ENCODE measurements around the gene TMEM72.

DNA sequence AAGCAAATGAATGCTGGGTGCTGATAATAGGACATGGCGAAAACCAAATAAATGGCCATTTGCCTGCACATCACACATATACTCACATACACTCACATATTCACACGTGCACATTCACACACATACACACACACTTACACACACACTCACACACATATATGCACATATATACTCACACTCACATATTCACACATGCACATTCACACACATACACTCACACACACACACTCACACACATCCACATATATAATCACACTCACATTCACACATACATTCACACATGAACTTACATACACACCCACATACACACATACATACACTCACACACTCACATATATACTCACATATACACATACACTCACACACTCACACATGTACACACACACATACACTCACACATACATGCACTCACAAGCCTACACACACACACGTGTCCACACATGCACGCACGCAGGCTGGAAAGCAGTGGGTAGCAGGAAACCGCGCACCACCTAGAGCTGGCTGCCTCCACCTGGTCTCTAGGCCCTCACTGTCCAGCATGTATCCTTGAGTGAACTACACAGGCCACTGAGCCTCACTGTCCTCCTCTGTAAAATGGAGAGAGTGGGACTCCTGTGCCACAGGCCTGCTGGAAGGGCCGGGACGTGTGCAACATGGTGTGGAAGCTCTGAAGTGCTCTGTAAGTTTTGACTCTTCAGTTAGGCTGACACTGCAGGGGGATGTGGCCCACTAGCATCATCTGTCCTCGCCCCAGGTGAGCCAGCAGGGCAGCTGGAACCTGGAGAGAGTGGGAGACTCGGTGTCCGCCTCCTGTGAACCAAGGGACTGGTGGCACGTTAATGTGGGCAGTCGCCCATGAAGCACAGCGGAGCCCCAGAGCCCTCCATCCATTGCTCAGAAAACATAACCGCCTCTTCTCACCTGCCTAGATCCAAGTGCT, 14.9 kb downstream of the TMEM72 start:
- TF ChIP-seq, protein P1, sequence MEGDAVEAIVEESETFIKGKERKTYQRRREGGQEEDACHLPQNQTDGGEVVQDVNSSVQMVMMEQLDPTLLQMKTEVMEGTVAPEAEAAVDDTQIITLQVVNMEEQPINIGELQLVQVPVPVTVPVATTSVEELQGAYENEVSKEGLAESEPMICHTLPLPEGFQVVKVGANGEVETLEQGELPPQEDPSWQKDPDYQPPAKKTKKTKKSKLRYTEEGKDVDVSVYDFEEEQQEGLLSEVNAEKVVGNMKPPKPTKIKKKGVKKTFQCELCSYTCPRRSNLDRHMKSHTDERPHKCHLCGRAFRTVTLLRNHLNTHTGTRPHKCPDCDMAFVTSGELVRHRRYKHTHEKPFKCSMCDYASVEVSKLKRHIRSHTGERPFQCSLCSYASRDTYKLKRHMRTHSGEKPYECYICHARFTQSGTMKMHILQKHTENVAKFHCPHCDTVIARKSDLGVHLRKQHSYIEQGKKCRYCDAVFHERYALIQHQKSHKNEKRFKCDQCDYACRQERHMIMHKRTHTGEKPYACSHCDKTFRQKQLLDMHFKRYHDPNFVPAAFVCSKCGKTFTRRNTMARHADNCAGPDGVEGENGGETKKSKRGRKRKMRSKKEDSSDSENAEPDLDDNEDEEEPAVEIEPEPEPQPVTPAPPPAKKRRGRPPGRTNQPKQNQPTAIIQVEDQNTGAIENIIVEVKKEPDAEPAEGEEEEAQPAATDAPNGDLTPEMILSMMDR (conservative IDR thresholded peaks at IDR 0.05), result no peak
- no peak for TF ChIP-seq EZH2 (IDR thresholded peaks at IDR 0.05; ENCODE audit: low read depth)
